Lower leg skin (tissue), 4 donors: ENCODE results near the gene FBRSL1. TPM values are rescaled to one million over a fixed set of nuclear protein-coding genes. Genes with fewer than 3 reads are reported as not detected.

ENCODE experiments used
- DNase-seq, 2 donors: peaks; one replicate each; pipeline ENCODE4 v3.0.0-alpha.2; 2019; ENCODE audit warnings: low spot score in 2 of 2
- H3K4me3 ChIP-seq: fragments of 200-600 bp; sonication (generic); 2 replicates; pipeline ENCODE4 v1.5.1; 2017; ENCODE audit warnings: mild to moderate bottlenecking, low read depth; ENCODE audit not compliant: poor library complexity, severe bottlenecking
- CTCF ChIP-seq, 3 donors: fragments of 450-650 bp; IDR thresholded peaks; one replicate each; pipeline ENCODE4 v1.5.1; 2016; ENCODE audit warnings: antibody characterized with exemption in 3 of 3, mild to moderate bottlenecking in 3 of 3, moderate library complexity in 2 of 3
- POLR2A ChIP-seq, 2 donors: fragments of 450-650 bp; IDR thresholded peaks; one replicate each; pipeline ENCODE4 v1.6.1; 2016 to 2017; ENCODE audit warnings: antibody characterized with exemption in 2 of 2, mild to moderate bottlenecking in 1 of 2, moderate library complexity in 1 of 2
- WGBS, 2 donors: methylation state at CpG; one replicate each; pipeline ENCODE4 v1.1.5; 2018; 5-methylcytosine and 5-hydroxymethylcytosine counted together
- intact Hi-C: fragments of 100-400 bp; cut with DNase I; formaldehyde crosslinking; loops from one replicate; pipeline ENCODE4 v1.15.0; 2023; ENCODE audit warnings: low total_unique reads
- total RNA-seq, 4 donors: library from RNA; depleted of rRNA; stranded (reverse); fragments of >200 nt; gene quantifications; one replicate each; pipeline ENCODE4 v1.1.0, GENCODE V29; 2016

FBRSL1 gene
- total RNA-seq, 4 donors from 2014 or later = 15.5 to 250 (median 19.6) TPM

DNA sequence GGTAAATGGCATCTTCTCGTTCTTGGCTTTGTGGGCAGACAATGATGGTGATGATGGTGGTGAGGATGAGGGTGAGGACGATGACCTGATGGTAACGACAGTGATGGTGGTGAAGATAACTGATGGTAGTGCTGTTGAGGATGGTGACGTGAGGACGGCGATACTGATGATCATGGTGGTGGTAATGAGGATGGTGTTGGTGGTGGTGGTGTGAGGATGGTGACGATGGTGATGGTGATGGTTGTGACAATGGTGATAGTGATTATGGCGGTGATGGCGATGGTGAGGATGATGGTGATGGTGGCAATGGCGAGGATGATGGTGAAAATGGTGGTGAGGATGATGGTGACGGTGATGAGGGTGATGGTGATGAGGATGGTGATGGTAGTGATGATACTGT lies 54.5 kb downstream of the FBRSL1 start:
- no peak for DNase-seq
- TF ChIP-seq POLR2A (IDR thresholded peaks at IDR 0.05) (no peak), CTCF (IDR thresholded peaks at IDR 0.05) (no peak)
- WGBS, 2 donors = 98% methylated on average over 11 of the region's 11 CpGs
- intact Hi-C loops = no loop called here
- H3K4me3 ChIP-seq = no peak overlapping the region

DNA sequence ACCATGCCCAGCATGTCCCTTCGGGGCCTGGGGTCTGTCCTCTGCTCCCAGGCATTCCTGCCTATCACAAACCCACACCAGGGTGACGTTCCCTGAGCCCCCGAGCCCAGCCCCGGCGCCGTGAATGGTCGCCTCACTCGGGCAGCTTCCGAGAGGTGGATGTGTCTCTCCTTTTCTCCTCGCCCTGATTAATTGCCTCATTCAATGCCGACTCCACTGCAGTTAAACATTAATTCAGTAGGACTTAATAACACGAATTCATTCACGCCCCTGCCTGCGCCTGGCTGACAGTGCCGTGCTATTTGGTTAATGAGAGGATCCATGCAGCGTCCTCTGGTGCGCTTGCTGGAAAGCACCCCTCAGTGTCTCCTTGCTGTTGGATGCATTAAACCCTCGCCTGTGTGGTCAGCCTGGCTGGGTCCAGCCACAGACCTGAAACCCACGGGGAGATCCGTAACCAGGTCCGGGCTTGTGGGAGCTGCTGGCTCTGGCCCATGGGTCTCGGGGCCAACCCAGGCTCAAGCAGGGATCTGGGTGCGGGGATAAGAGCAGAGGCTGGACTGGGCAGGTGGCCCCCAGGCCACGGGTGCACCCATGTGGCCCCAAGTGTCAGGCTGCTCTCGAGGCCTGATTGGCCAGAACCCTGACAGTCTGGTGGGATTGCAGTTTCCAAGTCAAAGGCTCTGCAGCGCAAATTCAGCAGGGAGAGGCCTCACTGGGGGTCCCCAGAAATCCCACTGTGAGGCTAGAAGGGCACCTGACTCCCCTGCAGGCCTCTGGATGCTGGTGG lies 55.4 kb downstream of the FBRSL1 start:
- WGBS, 2 donors = 91 to 94% methylated on average over 20 to 26 of the region's 26 CpGs
- no peak for DNase-seq
- H3K4me3 ChIP-seq = no peak overlapping the region
- no peak for TF ChIP-seq POLR2A (IDR thresholded peaks at IDR 0.05)
- no peak for TF ChIP-seq CTCF (IDR thresholded peaks at IDR 0.05)
- intact Hi-C loops = no loop called here

DNA sequence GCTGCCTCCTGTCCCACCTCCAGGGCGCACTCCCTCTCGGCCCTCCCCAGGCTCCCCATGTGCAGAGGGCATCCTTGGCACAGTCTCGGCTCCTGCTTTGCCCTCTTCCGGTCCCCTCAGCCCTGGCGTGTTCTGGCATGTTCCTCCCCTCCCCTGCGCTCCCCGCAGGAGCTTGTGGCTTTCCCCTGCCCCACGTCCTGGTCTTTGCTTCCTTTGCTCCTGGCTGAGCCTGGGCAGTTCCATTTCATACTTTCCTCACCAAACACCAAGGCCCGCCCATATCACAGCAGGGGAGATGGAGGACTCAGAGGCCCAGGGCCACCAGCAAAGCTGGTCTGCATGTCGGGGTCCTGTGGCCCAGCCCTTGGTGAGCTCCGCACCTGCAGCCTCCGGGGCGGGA lies 56.0 kb downstream of the FBRSL1 start:
- no peak for DNase-seq
- intact Hi-C loops = no loop called here
- TF ChIP-seq CTCF (IDR thresholded peaks at IDR 0.05) = no peak
- no peak for TF ChIP-seq POLR2A (IDR thresholded peaks at IDR 0.05)
- 80 to 87% methylated on average over 9 to 13 of the region's 13 CpGs for WGBS, 2 donors
- no peak overlapping the region for H3K4me3 ChIP-seq

DNA sequence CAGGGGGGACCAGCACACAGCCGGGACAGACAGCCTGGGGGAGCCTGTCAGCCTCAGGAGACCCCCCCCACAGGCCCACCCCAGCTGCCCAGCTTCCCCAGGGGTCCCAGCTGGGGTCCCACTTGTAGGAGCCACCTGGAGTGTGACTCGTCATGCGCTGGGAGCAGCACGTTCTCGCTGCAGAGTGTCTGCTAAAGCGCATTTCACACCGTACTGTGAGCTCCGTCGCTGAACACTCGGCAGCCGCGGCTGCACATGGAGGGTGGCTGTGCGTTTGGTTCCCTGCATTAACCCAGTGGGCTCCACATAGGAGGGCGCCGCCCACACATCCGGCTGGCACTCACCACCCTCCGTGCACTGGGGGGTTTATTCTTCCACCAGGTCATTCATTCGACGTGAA lies 56.7 kb downstream of the FBRSL1 start:
- H3K4me3 ChIP-seq = no peak overlapping the region
- WGBS, 2 donors = 88 to 93% methylated on average over 14 to 18 of the region's 19 CpGs
- DNase-seq = no peak
- TF ChIP-seq CTCF (IDR thresholded peaks at IDR 0.05) (no peak), POLR2A (IDR thresholded peaks at IDR 0.05) (no peak)
- intact Hi-C loops = no loop called here

GRCh38 chr12:132547205-132547740 lies 57.3 kb downstream of the FBRSL1 start:
- WGBS, 2 donors = 88 to 98% methylated on average over 13 to 19 of the region's 21 CpGs
- intact Hi-C loops = no loop called here
- TF ChIP-seq POLR2A (IDR thresholded peaks at IDR 0.05) = no peak
- no peak for TF ChIP-seq CTCF (IDR thresholded peaks at IDR 0.05)
- no peak overlapping the region for H3K4me3 ChIP-seq
- DNase-seq = no peak
